HG03520 (cell line): ENCODE data around the gene PCNX2.
"Not testable (repeated sequence)": the region's sequence is repeated elsewhere in the genome, so short reads cannot be mapped to it uniquely, and the experiment has no call there.

Experiments used
- ATAC-seq: cut with Tn5 transposase; IDR thresholded peaks from one replicate; pipeline ENCODE4 v1.9.1; 2021; ENCODE audit warnings: mild to moderate bottlenecking, moderate library complexity; ENCODE audit not compliant: unreplicated experiment

The PCNX2 gene

GRCh38 chr1:233080827-233081226 is 214.7 kb downstream of the PCNX2 start:
- not testable (repeated sequence) for ATAC-seq

- no peak for ATAC-seq
Observed at GRCh38 chr1:233080286-233080685, 215.2 kb downstream of the PCNX2 start.

GRCh38 chr1:233079574-233079973 is 216.0 kb downstream of the PCNX2 start:
- ATAC-seq = no peak

GRCh38 chr1:233078396-233078795 is 217.1 kb downstream of the PCNX2 start:
- no peak for ATAC-seq

- ATAC-seq = no peak
Observed at GRCh38 chr1:233075915-233076295, 219.6 kb downstream of the PCNX2 start.

- no peak for ATAC-seq
Observed at GRCh38 chr1:233066087-233066486, 229.4 kb downstream of the PCNX2 start.

GRCh38 chr1:233065685-233066084 is 229.8 kb downstream of the PCNX2 start:
- no peak for ATAC-seq

- no peak for ATAC-seq
Observed at GRCh38 chr1:233064988-233065387, 230.5 kb downstream of the PCNX2 start.

GRCh38 chr1:233063462-233063861 is 232.1 kb downstream of the PCNX2 start:
- no peak for ATAC-seq

- ATAC-seq = no peak
Observed at GRCh38 chr1:233061265-233061664, 234.3 kb downstream of the PCNX2 start.

- no peak for ATAC-seq
Observed at GRCh38 chr1:233060461-233060994, 235.0 kb downstream of the PCNX2 start.

GRCh38 chr1:233057836-233058235 is 237.7 kb downstream of the PCNX2 start:
- ATAC-seq = no peak

- ATAC-seq = no peak
Observed at GRCh38 chr1:233055879-233056641, 239.5 kb downstream of the PCNX2 start.

GRCh38 chr1:233045588-233045987 is 249.9 kb downstream of the PCNX2 start:
- ATAC-seq = no peak

GRCh38 chr1:233042834-233043233 is 252.7 kb downstream of the PCNX2 start:
- ATAC-seq = no peak

- no peak for ATAC-seq
Observed at GRCh38 chr1:233040494-233040893, 255.0 kb downstream of the PCNX2 start.

- ATAC-seq = no peak
Observed at GRCh38 chr1:233038581-233038980, 256.9 kb downstream of the PCNX2 start.

- ATAC-seq = no peak
Observed at GRCh38 chr1:233037843-233038242, 257.7 kb downstream of the PCNX2 start.

GRCh38 chr1:233034836-233035235 is 260.7 kb downstream of the PCNX2 start:
- ATAC-seq = no peak

- no peak for ATAC-seq
Observed at GRCh38 chr1:233033361-233033760, 262.2 kb downstream of the PCNX2 start.

GRCh38 chr1:233032916-233033315 is 262.6 kb downstream of the PCNX2 start:
- ATAC-seq = no peak

GRCh38 chr1:233031521-233031920 is 264.0 kb downstream of the PCNX2 start:
- ATAC-seq = no peak

GRCh38 chr1:233027046-233027445 is 268.5 kb downstream of the PCNX2 start:
- ATAC-seq = no peak
